IMR-90 (cell line): Measurements from ENCODE around the gene MICAL3. TPM values are rescaled to one million over a fixed set of nuclear protein-coding genes. Genes with fewer than 3 reads are reported as not detected.

ENCODE experiments used
- ATAC-seq: fragments of 200-7000 bp; cut with Tn5 transposase; 2 replicates; pipeline ENCODE4 v1.9.1; 2020; ENCODE audit warnings: low read depth, mild to moderate bottlenecking, moderate library complexity
- BruUV-seq: library from RNA; stranded (reverse); fragments of 400-500 nt; replicated peaks from 2 replicates; lab custom pipeline; 2021; lab: Mats Ljungman, UMichigan
- CTCF ChIA-PET: fragments of 300-600 bp; formaldehyde crosslinking; extraction: SDS; loops from one replicate; lab custom pipeline; 2021; ENCODE audit warnings: antibody characterized with exemption; lab: Yijun Ruan, JAX
- POLR2A ChIA-PET: fragments of 300-600 bp; sonication (Branson Sonifier 250); formaldehyde crosslinking; loops from one replicate; lab custom pipeline; 2022; ENCODE audit warnings: antibody characterized with exemption; ENCODE audit not compliant: unreplicated experiment; lab: Charles Lee
- DNase-seq: peaks from one replicate; pipeline ENCODE4 v3.0.0; 2013
- H2AFZ ChIP-seq: replicated peaks from 2 replicates; pipeline ENCODE3; 2013; ENCODE audit warnings: low read length, mild to moderate bottlenecking; ENCODE audit not compliant: poor library complexity
- H2AK5ac ChIP-seq: 2 replicates; pipeline ENCODE4 v1.6.1; 2013; ENCODE audit warnings: low read depth, low read length, inconsistent platforms
- H2AK9ac ChIP-seq: replicated peaks from 2 replicates; pipeline ENCODE3; 2013; ENCODE audit warnings: mild to moderate bottlenecking, low read depth, low read length, moderate library complexity; ENCODE audit not compliant: poor library complexity
- H2BK120ac ChIP-seq: 2 replicates; pipeline ENCODE4 v1.6.1; 2013; ENCODE audit warnings: low read depth, low read length, inconsistent platforms
- H2BK15ac ChIP-seq: 3 replicates; pipeline ENCODE4 v1.6.1; 2013; ENCODE audit warnings: low read depth, low read length, inconsistent platforms
- H2BK20ac ChIP-seq: 2 replicates; pipeline ENCODE4 v1.6.1; 2013; ENCODE audit warnings: low read depth, mild to moderate bottlenecking, inconsistent platforms, low read length, moderate library complexity
- H2BK5ac ChIP-seq: 2 replicates; pipeline ENCODE4 v1.6.1; 2013; ENCODE audit warnings: mild to moderate bottlenecking, low read depth, low read length, inconsistent platforms; ENCODE audit not compliant: poor library complexity, severe bottlenecking
- H3K14ac ChIP-seq: replicated peaks from 2 replicates; pipeline ENCODE4 v1.6.1; 2013; ENCODE audit warnings: low read depth, low read length, inconsistent platforms
- H3K18ac ChIP-seq: 2 replicates; pipeline ENCODE4 v1.6.1; 2013; ENCODE audit warnings: low read depth, low read length, control low read depth
- H3K23ac ChIP-seq: 2 replicates; pipeline ENCODE4 v1.6.1; 2013; ENCODE audit warnings: low read depth, low read length, inconsistent platforms
- H3K27ac ChIP-seq: 2 replicates; pipeline ENCODE4 v1.5.1; 2013; ENCODE audit warnings: mild to moderate bottlenecking, control low read depth, low read length; ENCODE audit not compliant: insufficient read depth
- H3K27me3 ChIP-seq: 2 replicates; pipeline ENCODE4 v1.6.1; 2013; ENCODE audit warnings: low read length; ENCODE audit not compliant: control insufficient read depth, insufficient read depth
- H3K36me3 ChIP-seq: 2 replicates; pipeline ENCODE4 v1.6.1; 2013; ENCODE audit warnings: low read length, mixed read lengths; ENCODE audit not compliant: control insufficient read depth, insufficient read depth
- H3K4ac ChIP-seq: 2 replicates; pipeline ENCODE4 v1.6.1; 2013; ENCODE audit warnings: low read depth, low read length, inconsistent platforms
- H3K4me1 ChIP-seq: 2 replicates; pipeline ENCODE4 v1.6.1; 2013; ENCODE audit warnings: low read length, mixed read lengths; ENCODE audit not compliant: control insufficient read depth, insufficient read depth
- H3K4me2 ChIP-seq: 2 replicates; pipeline ENCODE4 v1.6.1; 2013; ENCODE audit warnings: low read depth, mild to moderate bottlenecking, control low read depth, low read length, moderate library complexity
- H3K4me3 ChIP-seq: 2 replicates; pipeline ENCODE4 v1.5.1; 2013; ENCODE audit warnings: low read depth, mild to moderate bottlenecking, control low read depth, low read length, moderate library complexity; ENCODE audit not compliant: insufficient read depth
- H3K56ac ChIP-seq: 2 replicates; pipeline ENCODE4 v1.6.1; 2013; ENCODE audit warnings: low read length, inconsistent platforms; ENCODE audit not compliant: insufficient read depth; ENCODE audit errors: extremely low read depth
- H3K79me1 ChIP-seq, 2 experiments: 2 replicates each; pipeline ENCODE4 v1.6.1; 2013; ENCODE audit warnings: low read length in 2 of 2, inconsistent platforms in 1 of 2, low read depth in 1 of 2
- H3K9ac ChIP-seq: 2 replicates; pipeline ENCODE4 v1.6.1; 2013; ENCODE audit warnings: low read depth, low read length, control low read depth
- H3K9me1 ChIP-seq: 2 replicates; pipeline ENCODE4 v1.6.1; 2013; ENCODE audit warnings: low read length, inconsistent platforms; ENCODE audit not compliant: insufficient read depth
- H3K9me3 ChIP-seq: 2 replicates; pipeline ENCODE4 v1.6.1; 2013; ENCODE audit warnings: low read length; ENCODE audit not compliant: control insufficient read depth, insufficient read depth
- H4K20me1 ChIP-seq: 2 replicates; pipeline ENCODE4 v1.6.1; 2013; ENCODE audit warnings: low read length, inconsistent platforms; ENCODE audit not compliant: insufficient read depth
- H4K5ac ChIP-seq: 2 replicates; pipeline ENCODE4 v1.6.1; 2013; ENCODE audit warnings: mild to moderate bottlenecking, low read depth, low read length, control low read depth
- H4K8ac ChIP-seq, 2 experiments: 2 replicates each; pipeline ENCODE4 v1.6.1; 2013; ENCODE audit warnings: low read depth in 2 of 2, low read length in 2 of 2, control low read depth in 1 of 2, inconsistent platforms in 1 of 2
- H4K91ac ChIP-seq: 2 replicates; pipeline ENCODE4 v1.6.1; 2013; ENCODE audit warnings: low read depth, low read length, inconsistent platforms; ENCODE audit not compliant: insufficient read depth
- BHLHE40 ChIP-seq: fragments of 150-350 bp; IDR thresholded peaks from 2 replicates; pipeline ENCODE4 v1.6.1; 2016; ENCODE audit warnings: mild to moderate bottlenecking, low read depth, low read length
- CHD1 ChIP-seq: IDR thresholded peaks from 2 replicates; pipeline ENCODE4 v1.6.1; 2012; ENCODE audit warnings: low read depth, low read length, improper control_type of control experiment
- FOS ChIP-seq: fragments of 150-350 bp; IDR thresholded peaks from 2 replicates; pipeline ENCODE4 v1.6.1; 2016; ENCODE audit warnings: low read depth, low read length
- MAZ ChIP-seq: IDR thresholded peaks from 2 replicates; pipeline ENCODE4 v1.6.1; 2012; ENCODE audit warnings: low read depth, mild to moderate bottlenecking, low read length, improper control_type of control experiment, moderate library complexity, borderline replicate concordance
- MXI1 ChIP-seq: IDR thresholded peaks from 2 replicates; pipeline ENCODE4 v1.6.1; 2012; ENCODE audit warnings: low read depth, mild to moderate bottlenecking, low read length, moderate library complexity, borderline replicate concordance
- NFE2L2 ChIP-seq: fragments of 150-350 bp; IDR thresholded peaks from 2 replicates; pipeline ENCODE4 v1.6.1; 2016; ENCODE audit warnings: low read depth, mild to moderate bottlenecking, low read length
- RAD21 ChIP-seq: IDR thresholded peaks from 2 replicates; pipeline ENCODE4 v1.6.1; 2012; ENCODE audit warnings: low read length, improper control_type of control experiment
- RFX5 ChIP-seq: IDR thresholded peaks from 2 replicates; pipeline ENCODE4 v1.8.0; 2012; ENCODE audit warnings: low read depth, mild to moderate bottlenecking, low read length, moderate library complexity
- SMC3 ChIP-seq: fragments of 150-350 bp; IDR thresholded peaks from 2 replicates; pipeline ENCODE4 v1.6.1; 2016; ENCODE audit warnings: low read depth, mild to moderate bottlenecking, antibody characterized with exemption, low read length, moderate library complexity
- WGBS, 2 experiments: methylation state at CpG; one replicate each; pipeline versions ENCODE4 v1.1.5 to v1.1.7; 2013; ENCODE audit warnings: missing lambda C conversion rate in 2 of 2; ENCODE audit not compliant: insufficient read length in 1 of 2; ENCODE audit errors: extremely low coverage in 2 of 2; 5-methylcytosine and 5-hydroxymethylcytosine counted together
- dilution Hi-C: fragments of 300-500 bp; cut with HindIII; formaldehyde crosslinking; loops from one replicate; pipeline ENCODE4 v1.14.3; 2018; ENCODE audit warnings: low sequenced_read_pairs; ENCODE audit not compliant: unreplicated experiment
- in situ Hi-C: fragments of 300-500 bp; cut with MboI; formaldehyde crosslinking; loops from 3 replicates; pipeline ENCODE4 v1.14.3; 2019; ENCODE audit warnings: low sequenced_read_pairs, inconsistent platforms, mixed read lengths
- intact Hi-C: fragments of 100-400 bp; cut with micrococcal nuclease; formaldehyde crosslinking; loops from 2 replicates; pipeline ENCODE4 v1.10.0; 2022
- polyA plus RNA-seq, 3 experiments: library from polyadenylated mRNA; depleted of rRNA; stranded (reverse); fragments of >200 nt; gene quantifications; 2 replicates each; pipeline ENCODE4 v1.2.3, GENCODE V29; 2012; ENCODE audit warnings: low replicate concordance in 1 of 3
- total RNA-seq: library from RNA; depleted of rRNA; stranded (reverse); fragments of >200 nt; gene quantifications from 2 replicates; pipeline ENCODE4 v1.2.3, GENCODE V29; 2012
- TF ChIP-seq, protein P1 (sequence below): fragments of 150-350 bp; IDR thresholded peaks from 2 replicates; pipeline ENCODE4 v1.6.1; 2017; ENCODE audit warnings: mild to moderate bottlenecking, antibody characterized with exemption, low read length, low read depth
- TF ChIP-seq, protein P2 (sequence below): conservative IDR thresholded peaks from 2 replicates; pipeline ENCODE4 v1.5.1; 2012; ENCODE audit warnings: mild to moderate bottlenecking, low read depth, low read length, improper control_type of control experiment
- TF ChIP-seq, protein P3 (sequence below): fragments of 150-350 bp; IDR thresholded peaks from 2 replicates; pipeline ENCODE4 v1.6.1; 2016; ENCODE audit warnings: low read depth, mild to moderate bottlenecking, low read length, moderate library complexity, borderline replicate concordance

Gene MICAL3
- total and polyA plus RNA-seq, 2 of the 4 experiments (the other 2 are of a cell fraction) = 17.6 to 26.8 TPM

DNA sequence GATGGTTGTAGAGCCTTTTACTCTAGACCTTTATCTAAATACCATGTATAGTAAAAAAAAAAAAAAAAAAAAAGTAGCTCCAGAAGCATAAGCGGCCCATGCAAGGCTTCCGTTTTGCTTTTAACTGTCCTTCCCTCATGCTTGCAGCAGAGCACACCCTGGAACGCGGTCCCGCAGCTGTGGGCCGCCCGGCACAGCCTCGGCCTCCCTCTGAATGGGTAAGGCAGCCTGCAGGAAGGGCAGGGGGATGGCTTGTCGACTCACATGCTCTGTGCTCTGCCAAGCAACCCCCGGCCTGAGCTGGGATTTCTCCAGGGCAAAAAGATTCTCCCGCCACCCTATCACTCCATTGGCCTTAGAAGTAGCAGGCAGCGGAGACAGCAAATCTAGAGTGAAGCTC is 148.7 kb downstream of the MICAL3 start:
- CTCF ChIA-PET = no interaction called here
- Histone ChIP-seq H2BK5ac (no peak overlapping the region), H2AK9ac (no peak overlapping the region), H2AFZ (no peak overlapping the region), H2BK120ac (no peak overlapping the region), H3K9ac (no peak overlapping the region), H3K4ac (no peak overlapping the region), H4K20me1 (peaks cover 4% of the 10 kb centered on the region), H3K27ac (no peak overlapping the region), H3K14ac (no peak overlapping the region), H2BK20ac (no peak overlapping the region), H4K91ac (no peak overlapping the region), H3K23ac (no peak overlapping the region), H3K9me3 (no peaks in the 10 kb centered on the region), H3K9me1 (peaks cover 9% of the 10 kb centered on the region), H3K4me2 (no peak overlapping the region), H3K27me3 (no peaks in the 10 kb centered on the region), H3K56ac (no peak overlapping the region), H3K18ac (no peak overlapping the region), H4K8ac (no peak overlapping the region), H4K5ac (no peak overlapping the region), H3K4me1 (peaks cover 5% of the 10 kb centered on the region), H3K79me1 (peaks cover 2 to 5% of the 10 kb centered on the region in 2 experiments; a peak in 2 of 4 replicates), H2BK15ac (no peak overlapping the region), H3K36me3 (peaks cover 44% of the 10 kb centered on the region), H2AK5ac (no peak overlapping the region), H3K4me3 (no peak overlapping the region)
- 100% methylated on average over 1 of the region's 12 CpGs; no CpG with 5 or more reads in 1 of the 2 experiments for WGBS, 2 experiments
- POLR2A ChIA-PET = no interaction called here
- BruUV-seq = no TSS peak
- dilution Hi-C loops (no loop called here), in situ Hi-C loops (no loop called here), intact Hi-C loops (no loop called here)
- DNase-seq (no peak), ATAC-seq (no peak)
- TF ChIP-seq RFX5 = no peak
- TF ChIP-seq RAD21 = no peak
- TF ChIP-seq BHLHE40 = no peak
- TF ChIP-seq, protein P1, sequence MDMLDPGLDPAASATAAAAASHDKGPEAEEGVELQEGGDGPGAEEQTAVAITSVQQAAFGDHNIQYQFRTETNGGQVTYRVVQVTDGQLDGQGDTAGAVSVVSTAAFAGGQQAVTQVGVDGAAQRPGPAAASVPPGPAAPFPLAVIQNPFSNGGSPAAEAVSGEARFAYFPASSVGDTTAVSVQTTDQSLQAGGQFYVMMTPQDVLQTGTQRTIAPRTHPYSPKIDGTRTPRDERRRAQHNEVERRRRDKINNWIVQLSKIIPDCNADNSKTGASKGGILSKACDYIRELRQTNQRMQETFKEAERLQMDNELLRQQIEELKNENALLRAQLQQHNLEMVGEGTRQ = no peak
- TF ChIP-seq FOS = no peak
- TF ChIP-seq, protein P2, sequence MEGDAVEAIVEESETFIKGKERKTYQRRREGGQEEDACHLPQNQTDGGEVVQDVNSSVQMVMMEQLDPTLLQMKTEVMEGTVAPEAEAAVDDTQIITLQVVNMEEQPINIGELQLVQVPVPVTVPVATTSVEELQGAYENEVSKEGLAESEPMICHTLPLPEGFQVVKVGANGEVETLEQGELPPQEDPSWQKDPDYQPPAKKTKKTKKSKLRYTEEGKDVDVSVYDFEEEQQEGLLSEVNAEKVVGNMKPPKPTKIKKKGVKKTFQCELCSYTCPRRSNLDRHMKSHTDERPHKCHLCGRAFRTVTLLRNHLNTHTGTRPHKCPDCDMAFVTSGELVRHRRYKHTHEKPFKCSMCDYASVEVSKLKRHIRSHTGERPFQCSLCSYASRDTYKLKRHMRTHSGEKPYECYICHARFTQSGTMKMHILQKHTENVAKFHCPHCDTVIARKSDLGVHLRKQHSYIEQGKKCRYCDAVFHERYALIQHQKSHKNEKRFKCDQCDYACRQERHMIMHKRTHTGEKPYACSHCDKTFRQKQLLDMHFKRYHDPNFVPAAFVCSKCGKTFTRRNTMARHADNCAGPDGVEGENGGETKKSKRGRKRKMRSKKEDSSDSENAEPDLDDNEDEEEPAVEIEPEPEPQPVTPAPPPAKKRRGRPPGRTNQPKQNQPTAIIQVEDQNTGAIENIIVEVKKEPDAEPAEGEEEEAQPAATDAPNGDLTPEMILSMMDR = no peak
- TF ChIP-seq MAZ = no peak
- TF ChIP-seq NFE2L2 = no peak
- no peak for TF ChIP-seq MXI1
- no peak for TF ChIP-seq SMC3
- TF ChIP-seq, protein P3, sequence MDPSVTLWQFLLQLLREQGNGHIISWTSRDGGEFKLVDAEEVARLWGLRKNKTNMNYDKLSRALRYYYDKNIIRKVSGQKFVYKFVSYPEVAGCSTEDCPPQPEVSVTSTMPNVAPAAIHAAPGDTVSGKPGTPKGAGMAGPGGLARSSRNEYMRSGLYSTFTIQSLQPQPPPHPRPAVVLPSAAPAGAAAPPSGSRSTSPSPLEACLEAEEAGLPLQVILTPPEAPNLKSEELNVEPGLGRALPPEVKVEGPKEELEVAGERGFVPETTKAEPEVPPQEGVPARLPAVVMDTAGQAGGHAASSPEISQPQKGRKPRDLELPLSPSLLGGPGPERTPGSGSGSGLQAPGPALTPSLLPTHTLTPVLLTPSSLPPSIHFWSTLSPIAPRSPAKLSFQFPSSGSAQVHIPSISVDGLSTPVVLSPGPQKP = no peak
- no peak for TF ChIP-seq CHD1
